Daoy (cell line): ENCODE results near the gene SLCO1A2. TPM values are rescaled to one million over a fixed set of nuclear protein-coding genes. Genes with fewer than 3 reads are reported as not detected.
"Not testable (repeated sequence)": the region's sequence is repeated elsewhere in the genome, so short reads cannot be mapped to it uniquely, and the experiment has no call there.

Source experiments
- DNase-seq: peaks from one replicate; pipeline ENCODE4 v3.0.0-alpha.2; 2015; ENCODE audit warnings: low read depth
- total RNA-seq: library from RNA; depleted of rRNA; stranded (reverse); fragments of >200 nt; shearing (Covaris generic); gene quantifications from 2 replicates; pipeline ENCODE4 v1.2.3, GENCODE V29; 2014; rRNA removed

Gene SLCO1A2
- total RNA-seq, result not detected in 2 replicates

GRCh38 chr12:21334771-21335325 is at the start of gene SLCO1A2:
SLCO1A2 (minus strand) TSS chr12:21334917; CDS start chr12:21334647, 270 bp downstream.
- DNase-seq, result no peak

- DNase-seq, result no peak
Observed at GRCh38 chr12:21384261-21384660, 49.5 kb upstream of the SLCO1A2 start.

GRCh38 chr12:21381320-21381719 is 46.6 kb upstream of the SLCO1A2 start:
- not testable (repeated sequence) for DNase-seq

GRCh38 chr12:21379218-21379617 is 44.5 kb upstream of the SLCO1A2 start:
- DNase-seq, result no peak

GRCh38 chr12:21372602-21373001 is 37.9 kb upstream of the SLCO1A2 start, which contains the start of gene IAPP:
IAPP (plus strand) TSS chr12:21372902; CDS start chr12:21373352, 450 bp downstream.
- DNase-seq, result no peak

GRCh38 chr12:21370845-21371449 is 36.2 kb upstream of the SLCO1A2 start:
- DNase-seq, result no peak

GRCh38 chr12:21369141-21369980 is 34.6 kb upstream of the SLCO1A2 start:
- no peak for DNase-seq

GRCh38 chr12:21360632-21361031 is 25.9 kb upstream of the SLCO1A2 start:
- not testable (repeated sequence) for DNase-seq

GRCh38 chr12:21354641-21355040 is 19.9 kb upstream of the SLCO1A2 start:
- DNase-seq, result no peak

- no peak for DNase-seq
Observed at GRCh38 chr12:21353948-21354347, 19.2 kb upstream of the SLCO1A2 start.

GRCh38 chr12:21353487-21353886 is 18.8 kb upstream of the SLCO1A2 start:
- no peak for DNase-seq

- DNase-seq, result no peak
Observed at GRCh38 chr12:21350975-21351374, 16.3 kb upstream of the SLCO1A2 start.

- DNase-seq, result no peak
Observed at GRCh38 chr12:21346542-21347205, 12.0 kb upstream of the SLCO1A2 start.

- DNase-seq, result no peak
Observed at GRCh38 chr12:21343636-21344035, 8.9 kb upstream of the SLCO1A2 start.

- DNase-seq, result no peak
Observed at GRCh38 chr12:21341769-21342168, 7.1 kb upstream of the SLCO1A2 start.

GRCh38 chr12:21340403-21340802 is 5.7 kb upstream of the SLCO1A2 start:
- no peak for DNase-seq

GRCh38 chr12:21339921-21340320 is 5.2 kb upstream of the SLCO1A2 start:
- no peak for DNase-seq

- no peak for DNase-seq
Observed at GRCh38 chr12:21337959-21338744, 3.4 kb upstream of the SLCO1A2 start.

- DNase-seq, result no peak
Observed at GRCh38 chr12:21337453-21337852, 2.7 kb upstream of the SLCO1A2 start.

GRCh38 chr12:21336656-21337055 is 1.9 kb upstream of the SLCO1A2 start:
- DNase-seq, result no peak

GRCh38 chr12:21330682-21331253 is 3.9 kb downstream of the SLCO1A2 start:
- DNase-seq, result no peak
